ENCODE data around the gene ACTR10.

Gene ACTR10

DNA sequence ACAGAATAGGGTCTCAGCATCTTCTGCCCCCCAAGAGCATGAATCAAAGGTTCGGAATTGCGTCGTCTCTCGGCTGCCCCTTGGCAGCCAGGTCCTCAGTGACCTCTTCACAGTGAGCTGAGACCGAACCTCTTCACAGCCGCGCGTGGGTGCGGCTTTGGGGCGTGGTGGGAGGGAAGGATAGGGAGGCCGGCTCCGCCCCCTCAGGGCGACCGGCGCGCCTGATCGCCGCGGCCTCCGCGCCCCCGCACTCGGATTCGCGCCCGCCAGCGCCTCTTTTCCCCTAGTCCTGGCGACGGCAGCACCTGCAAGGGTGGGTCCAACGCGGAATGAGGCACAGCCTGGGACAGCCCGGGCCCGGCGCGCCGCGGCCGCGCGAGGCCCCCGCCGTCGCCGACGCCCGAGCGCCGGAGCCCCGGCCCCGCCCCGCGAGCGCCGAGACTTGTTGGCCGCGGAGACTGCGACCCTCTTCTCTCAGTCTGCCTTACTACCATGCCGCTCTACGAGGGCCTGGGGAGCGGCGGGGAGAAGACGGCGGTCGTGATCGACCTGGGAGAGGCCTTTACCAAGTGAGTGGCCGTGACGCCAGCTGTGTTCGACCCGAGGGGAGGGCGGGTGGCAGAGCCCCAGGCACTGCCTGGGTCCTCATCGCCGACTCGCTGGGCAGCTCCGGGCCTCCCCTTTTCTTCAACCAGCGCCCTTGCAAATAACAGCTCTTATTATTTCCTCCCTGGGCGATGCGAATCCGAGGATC lies at the start of gene ACTR10:
TSS of gene ACTR10 (plus strand) at position 424 of the 754 bp plus-strand sequence. CDS start at position 493, 69 bp downstream.
- DNase-seq (ENCODE audit: low spot score): peak; percentile 91

DNA sequence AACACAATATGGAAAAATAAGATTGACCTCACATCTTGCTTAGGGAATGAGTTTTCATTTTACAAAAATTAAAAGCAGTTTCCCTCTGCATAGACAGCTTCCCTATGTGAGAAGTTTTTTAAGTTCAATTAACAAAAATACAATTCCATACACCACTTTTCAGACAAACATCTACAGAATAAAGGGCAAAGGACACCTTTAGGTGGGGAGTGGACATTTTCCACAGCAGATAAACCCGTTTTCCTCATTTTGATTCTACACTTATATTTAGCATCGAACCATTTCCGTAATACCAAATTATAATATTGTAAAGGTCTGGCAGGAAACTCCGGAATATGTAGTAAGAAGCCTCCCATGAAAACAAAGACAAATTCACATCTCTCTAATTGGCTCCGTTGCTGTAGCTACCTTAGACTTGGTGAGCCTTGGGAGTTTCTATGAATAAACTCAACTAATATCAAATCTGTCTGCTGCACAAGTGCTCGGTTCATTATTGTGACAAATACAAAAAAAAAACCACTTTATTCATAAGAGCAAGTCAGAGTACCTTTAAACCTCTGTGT lies 49.6 kb upstream of the ACTR10 start:
- DNase-seq (ENCODE audit: low spot score): no peak

DNA sequence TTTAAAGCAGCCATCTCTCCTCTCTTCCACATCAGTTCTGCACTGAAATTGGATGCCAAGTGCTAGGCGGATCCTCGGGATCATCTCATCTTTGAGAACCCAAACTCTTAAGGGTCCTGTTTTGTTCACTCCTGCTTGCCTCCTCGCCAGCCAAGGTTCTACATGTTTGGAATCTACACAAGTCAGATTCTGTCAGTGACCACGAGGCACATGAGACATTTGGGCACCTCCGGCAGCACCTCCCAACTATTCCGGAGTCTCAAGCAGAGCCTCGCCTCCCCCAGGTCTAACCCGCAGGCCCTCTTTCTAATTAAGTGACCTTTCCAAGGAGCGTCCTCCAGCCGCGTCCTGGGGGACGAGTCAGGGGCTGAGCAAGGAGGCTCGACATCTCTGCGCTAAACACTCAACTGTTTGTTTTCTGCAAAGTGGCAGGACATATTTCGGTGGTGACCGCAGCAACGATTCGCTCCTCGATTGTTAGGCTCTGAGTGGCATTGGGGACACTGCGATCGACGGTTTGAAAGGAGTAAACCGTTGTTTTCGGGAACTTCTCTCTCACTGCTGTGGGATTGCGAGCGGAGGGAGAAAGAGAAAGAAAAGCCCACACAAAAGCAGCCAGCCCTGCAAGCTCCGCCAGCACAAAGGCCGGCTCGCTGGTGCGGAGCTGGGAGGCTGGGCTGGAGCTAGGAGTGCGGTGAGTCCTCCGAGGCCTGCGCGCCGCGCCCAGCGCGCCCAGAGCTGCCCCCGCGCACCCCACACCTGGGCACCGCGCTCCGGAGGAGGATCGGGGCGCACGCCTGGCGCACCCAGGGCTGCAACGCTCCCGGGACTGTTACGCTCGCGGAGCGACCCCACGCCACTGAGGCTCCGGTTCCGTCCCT lies 48.6 kb upstream of the ACTR10 start:
- peak; percentile 52 for DNase-seq (ENCODE audit: low spot score)

DNA sequence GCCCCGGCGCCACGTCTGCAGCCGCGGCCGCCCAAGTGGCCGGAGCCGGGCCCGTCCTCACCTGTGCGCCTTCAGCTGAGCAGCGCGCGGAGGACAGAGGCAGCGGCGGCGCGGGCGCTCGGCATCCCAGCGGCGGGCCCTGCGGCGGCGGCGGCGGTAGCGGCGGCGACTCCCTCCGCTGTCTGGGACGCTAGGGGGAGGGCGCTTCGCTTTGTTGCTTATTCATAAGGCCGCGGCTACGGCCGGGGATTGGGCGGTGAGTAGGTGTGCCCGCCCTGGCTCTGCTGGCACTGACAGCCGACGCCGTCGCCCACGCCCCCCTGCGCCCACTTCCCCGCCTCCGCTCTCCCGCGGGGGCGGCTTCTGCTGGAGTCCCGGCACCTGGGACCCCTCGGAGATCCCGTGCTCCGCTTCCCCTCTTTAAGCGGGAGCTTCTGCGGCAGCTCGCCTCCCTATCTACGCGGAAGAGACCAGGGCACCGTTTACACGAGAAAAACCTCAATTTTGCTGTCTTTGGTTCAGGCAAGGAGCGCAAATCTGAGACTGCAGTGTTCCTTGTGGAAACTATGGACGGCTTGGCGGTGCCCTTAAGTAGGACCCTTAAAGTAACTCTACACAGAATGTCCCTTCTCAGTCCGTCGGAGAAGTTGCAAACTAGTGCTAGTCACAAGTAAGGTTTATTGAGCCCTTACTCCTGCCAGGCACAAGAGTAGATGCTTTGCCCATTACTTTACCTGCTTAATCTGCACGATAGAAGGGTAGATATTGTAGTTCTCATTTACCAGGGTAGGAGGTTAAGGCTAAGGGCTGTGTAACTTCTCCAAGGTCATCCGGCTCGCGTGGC lies 47.7 kb upstream of the ACTR10 start, which contains the start of gene ARMH4:
TSS of gene ARMH4 (minus strand) at position 200 of the 844 bp plus-strand sequence. CDS start 12,855 bp downstream, outside the sequence.
- peak; percentile 88 for DNase-seq (ENCODE audit: low spot score)

DNA sequence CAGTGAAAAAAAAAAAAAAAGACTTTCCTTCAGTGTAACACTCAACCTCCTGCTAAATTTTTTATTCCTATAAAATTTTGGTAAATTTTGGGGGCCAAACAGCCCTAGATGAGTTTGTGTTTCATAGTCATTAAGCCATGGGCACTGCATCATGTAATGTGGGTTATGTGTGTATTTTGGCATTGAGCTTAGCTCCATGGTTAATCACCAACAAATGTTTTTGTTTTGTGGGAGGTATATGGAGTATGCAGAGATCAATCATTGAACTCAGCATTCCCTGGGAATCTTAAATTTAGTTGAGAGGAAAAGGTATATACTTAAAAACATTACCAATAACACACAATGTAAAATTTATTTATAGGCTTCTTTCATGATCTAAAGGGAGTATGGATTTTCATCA lies 39.4 kb upstream of the ACTR10 start:
- DNase-seq (ENCODE audit: low spot score): no peak

DNA sequence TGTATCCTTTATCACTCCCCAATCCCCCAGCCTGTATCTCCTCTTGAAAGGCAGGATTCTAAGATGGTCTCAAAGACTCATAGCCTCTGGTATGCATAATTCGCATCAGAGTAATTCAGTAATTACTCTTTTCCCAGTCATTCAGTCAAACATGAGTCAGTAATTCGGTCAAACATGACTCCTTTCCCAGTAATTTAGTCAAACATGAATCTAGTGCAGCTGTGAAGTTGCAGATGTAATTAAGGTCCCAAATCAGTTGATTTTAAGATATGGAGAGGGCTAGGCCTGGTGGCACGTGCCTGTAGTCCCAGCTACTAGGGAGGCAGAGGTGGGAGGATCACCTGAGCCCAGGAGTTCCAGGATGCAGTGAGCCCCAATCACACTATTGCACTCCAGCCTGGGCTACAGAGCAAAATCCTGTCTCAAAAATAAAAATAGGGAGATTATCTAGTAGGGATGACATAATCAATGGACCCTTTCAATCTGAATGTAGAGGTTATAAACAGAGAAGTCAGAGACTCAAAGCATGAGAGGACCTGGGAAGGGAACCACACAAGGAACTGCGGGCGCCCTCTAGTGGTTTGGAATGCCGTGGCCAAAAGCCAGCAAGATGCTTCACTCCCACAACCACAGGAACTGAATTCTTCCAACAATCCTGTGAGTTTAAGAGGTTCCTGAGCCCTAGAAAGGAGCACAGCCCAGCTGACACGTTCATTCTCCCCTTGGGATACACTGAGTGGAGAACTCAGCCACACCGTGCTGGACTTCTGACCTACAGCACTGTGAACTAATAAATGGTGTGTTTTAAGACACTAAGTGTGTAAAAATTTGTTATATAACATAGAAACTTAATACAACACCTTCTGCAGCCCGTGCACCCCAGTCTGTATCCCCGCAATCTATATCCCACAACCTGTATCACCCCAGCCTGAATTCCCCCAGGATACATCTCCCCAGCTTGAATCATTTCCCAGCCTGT lies 33.7 kb upstream of the ACTR10 start:
- peak; percentile 85 for DNase-seq (ENCODE audit: low spot score)

DNA sequence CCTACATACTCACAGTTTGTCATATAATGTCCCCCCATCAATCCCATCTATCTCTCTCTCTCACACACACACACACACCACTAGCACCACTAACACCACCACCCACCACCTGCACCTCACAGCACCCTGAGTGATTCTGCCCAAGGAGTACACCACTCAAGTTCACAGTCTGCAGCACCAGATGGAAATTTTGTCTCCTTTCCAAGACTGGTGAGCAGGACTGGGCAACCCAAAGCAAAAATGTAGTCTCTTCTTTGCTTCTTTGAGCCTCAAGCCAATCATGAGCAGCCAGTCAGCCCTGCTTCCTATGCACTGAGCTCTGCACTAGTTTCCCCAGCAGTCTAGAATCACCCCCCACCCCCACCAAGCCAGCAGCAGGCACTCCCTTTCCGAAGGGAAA lies 32.9 kb upstream of the ACTR10 start:
- DNase-seq (ENCODE audit: low spot score): no peak

DNA sequence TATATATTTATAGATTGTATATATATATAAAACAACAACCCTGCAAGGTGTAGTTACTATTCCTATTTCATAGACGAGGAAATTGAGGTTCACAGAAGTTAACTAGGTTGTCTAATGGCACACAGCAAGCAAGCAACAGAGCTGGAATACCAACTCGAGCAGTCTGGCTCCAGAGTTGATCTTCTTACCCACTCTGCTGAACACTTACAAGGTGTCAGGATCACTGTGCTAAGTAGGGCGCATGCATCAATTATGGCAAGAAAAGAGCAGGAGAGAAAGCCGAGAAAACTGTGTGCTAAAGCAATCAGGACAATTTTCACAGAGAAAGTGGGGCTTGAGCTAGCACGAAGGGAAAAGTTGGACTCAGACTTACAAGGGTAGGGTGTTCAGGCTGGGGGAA lies 32.1 kb upstream of the ACTR10 start:
- DNase-seq (ENCODE audit: low spot score): no peak

DNA sequence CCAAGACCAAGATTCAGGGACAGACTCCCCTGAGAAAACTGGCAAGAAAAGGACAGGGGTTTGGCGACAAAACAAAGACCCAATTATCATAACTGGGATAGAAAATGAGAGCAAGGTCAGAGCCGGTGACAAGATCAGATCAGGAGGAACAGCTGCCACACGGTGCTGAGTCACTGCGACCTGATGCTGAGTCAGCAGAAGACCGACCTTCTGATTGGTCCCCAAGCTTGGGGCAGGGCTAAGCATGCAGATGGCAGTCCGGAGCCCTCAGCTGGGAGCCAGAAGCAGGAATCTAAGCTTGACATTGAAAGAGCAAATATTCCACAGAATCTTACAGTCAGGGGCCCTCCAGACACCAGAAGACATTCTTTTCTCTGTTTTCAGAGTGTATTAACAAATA lies 28.9 kb upstream of the ACTR10 start:
- peak; percentile 93 for DNase-seq (ENCODE audit: low spot score)

DNA sequence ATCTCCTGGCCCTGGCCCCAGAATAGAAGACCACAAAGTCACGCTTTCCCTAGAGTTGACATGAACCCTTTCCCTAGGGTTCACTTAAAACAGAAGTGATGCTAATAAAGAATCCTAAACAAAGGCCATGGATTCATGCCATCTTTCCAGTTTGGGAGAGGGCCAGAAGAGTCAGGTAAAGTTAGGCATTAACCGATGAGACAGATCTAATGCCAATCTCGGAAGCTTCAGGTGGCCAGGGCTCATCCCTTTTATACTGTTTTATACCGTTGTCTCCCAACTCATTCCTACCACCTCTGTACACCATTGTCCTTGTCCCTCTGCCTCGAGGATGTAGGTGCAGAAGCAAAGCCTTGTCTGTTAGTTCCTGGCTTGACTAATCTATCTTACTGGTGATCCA lies 22.8 kb upstream of the ACTR10 start:
- DNase-seq (ENCODE audit: low spot score): peak; percentile 35

DNA sequence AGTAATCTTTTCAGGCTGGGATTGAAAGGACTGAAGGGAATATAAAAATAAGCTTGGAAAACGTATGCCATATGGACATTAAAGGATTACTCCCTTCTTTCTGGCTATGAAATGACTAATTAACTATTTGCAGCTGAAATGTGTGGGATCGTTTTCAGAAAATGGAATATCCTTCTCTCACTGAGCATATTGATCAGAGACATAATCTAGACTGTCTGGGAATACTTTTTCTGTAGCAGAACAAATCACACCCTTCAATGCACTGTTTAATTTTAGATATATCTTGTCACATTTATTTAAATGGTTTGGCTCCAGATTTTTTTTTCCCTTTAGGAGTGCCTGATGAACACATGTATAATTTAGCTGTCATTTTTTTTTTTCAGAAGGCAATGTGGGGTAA lies 10.8 kb upstream of the ACTR10 start:
- no peak for DNase-seq (ENCODE audit: low spot score)

DNA sequence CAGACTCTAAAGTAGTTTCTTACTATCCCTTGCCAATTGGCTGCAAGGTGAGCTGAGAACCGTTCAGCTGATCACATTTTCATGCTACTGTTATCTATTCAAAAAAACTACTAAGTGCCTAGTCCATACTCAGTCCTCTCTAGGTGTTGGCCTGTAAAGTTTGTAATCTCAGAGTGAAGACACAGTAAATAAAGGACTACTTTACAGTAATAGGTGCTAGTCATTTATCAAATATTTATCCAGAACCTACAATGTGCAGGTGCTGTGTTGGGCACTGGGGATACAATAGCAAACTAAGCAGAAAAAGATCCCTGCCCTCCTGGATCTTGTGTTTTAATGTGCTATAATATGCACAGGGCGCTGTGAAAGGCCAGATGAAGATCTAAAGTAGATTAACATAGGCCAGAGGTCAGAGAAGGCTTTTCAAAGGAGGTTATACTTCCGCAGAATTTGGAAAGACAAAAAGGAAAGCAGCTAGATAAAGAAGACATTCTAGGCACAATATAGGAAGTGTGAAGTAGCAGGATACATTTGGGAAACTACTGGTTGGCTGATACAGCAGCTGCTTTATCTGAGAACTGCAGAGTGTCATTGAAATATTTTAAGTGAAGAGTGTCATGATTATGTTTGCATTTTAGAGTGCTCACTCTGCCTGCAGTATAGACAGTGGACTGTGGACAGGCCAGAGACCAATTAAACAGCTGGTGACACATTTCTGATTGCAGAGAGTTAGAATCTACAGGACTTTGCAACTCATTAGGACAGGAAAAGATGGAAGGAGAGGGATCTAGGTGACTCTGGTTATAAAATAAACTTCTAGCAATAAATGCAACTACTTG lies 8.0 kb upstream of the ACTR10 start:
- DNase-seq (ENCODE audit: low spot score): no peak

DNA sequence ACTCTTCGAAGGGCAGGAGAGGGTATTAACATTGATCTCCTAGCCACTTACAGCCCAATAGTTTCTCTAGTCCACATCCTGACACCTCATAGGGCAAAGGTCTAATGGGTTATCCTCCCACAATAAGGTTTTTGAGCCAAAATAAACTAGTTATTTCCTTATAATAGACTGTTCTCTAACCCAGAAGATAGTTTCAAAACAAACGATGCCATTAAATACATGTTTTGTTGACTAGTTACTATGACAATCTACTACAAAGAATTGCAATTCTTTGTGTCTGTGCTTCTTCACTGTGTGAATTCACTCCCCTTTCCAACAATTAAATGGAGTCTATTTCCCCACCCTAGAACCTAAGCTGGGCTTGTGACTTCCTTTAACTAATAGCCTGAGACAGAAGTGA lies 6.4 kb upstream of the ACTR10 start:
- peak; percentile 41 for DNase-seq (ENCODE audit: low spot score)

DNA sequence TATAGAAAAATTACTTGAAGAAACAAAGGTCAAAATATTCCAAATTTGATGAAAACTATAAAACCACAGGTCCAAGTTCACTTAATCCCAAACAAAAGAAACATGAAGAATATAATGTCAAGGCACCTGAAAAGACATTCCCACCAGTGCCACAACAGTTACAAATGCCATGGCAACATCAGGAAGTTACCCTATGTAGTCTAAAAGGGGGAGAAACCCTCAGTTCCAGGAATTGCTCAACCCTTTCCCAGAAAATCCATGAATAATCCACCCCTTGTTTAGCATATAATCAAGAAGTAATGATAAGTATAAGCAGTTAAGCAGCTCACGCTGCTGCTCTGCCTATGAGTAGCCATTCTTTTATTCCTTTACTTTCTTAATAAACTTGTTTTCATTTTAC lies 3.8 kb upstream of the ACTR10 start:
- DNase-seq (ENCODE audit: low spot score): no peak

DNA sequence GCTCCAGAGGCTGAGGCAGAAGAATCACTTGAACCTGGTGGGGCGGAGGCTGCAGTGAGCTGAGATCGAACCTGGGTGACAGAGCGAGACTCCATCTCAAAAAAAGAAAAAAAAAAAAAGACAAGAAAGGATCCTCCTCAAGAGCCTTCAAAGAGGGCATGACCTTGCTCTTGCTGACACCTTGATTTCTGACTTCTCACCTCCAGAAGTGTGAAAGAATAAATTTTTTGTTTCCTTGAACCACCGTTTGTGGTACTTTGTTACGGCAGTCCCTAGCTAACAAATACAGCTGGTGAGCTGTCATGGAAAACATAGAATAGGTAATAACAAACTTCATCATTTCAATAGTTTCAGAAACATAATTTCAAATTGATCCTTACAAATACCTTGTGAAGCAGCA lies 1.9 kb upstream of the ACTR10 start:
- no peak for DNase-seq (ENCODE audit: low spot score)

DNA sequence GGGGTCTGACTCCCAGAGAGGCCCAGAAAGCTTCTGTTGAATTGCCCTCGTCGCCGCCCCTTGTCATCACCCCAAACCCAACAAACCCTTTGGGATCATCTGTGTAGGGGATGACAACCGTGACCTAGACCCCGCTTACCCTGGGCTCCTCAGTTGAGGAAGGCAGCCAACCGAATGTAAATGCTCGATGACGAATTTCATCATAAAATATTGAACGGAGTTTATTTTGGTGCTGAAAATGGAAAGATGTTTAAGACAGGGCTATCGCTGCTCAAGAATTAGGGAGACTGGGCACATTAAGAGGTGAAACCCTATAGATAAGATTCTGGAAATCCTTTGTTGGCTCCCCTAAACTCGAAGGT lies 512 bp downstream of the ACTR10 start:
- DNase-seq (ENCODE audit: low spot score): no peak

DNA sequence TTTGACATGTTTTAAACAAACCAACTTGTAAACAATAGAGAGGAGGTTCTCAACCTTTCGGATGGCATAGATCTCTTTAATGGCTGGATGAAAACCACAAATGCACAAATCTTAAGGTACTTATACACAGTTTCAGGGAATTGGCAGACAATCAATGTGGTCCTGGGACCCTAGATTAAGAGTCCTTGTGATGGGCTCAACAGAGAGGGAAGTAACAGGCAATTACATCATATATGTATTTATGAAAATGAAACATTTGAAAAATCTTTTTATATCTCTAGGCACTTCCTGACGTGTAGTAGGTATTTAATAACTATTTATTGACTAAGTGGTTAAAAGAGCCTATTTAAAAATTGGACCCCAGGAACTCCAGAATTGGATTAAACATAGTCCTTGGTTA lies 897 bp downstream of the ACTR10 start:
- DNase-seq (ENCODE audit: low spot score): no peak

DNA sequence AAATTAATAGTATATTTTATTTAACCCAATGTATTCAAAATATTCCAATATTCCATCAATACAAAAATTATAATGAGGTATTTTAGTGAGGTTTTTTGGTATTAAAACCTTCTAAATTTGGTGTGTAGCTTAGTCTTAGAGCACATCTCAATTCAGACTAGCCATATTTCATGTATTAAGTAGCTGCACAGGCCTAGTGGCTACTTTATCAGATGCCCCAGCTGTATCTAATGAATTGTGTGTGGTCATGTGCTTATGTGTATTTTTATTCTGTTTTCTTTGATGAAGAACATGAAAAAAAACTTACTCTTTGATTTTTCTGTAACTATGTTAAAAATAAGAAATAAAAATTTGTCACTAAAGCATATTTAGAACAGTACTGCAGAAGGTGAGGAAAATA lies 13.2 kb downstream of the ACTR10 start:
- DNase-seq (ENCODE audit: low spot score): no peak

DNA sequence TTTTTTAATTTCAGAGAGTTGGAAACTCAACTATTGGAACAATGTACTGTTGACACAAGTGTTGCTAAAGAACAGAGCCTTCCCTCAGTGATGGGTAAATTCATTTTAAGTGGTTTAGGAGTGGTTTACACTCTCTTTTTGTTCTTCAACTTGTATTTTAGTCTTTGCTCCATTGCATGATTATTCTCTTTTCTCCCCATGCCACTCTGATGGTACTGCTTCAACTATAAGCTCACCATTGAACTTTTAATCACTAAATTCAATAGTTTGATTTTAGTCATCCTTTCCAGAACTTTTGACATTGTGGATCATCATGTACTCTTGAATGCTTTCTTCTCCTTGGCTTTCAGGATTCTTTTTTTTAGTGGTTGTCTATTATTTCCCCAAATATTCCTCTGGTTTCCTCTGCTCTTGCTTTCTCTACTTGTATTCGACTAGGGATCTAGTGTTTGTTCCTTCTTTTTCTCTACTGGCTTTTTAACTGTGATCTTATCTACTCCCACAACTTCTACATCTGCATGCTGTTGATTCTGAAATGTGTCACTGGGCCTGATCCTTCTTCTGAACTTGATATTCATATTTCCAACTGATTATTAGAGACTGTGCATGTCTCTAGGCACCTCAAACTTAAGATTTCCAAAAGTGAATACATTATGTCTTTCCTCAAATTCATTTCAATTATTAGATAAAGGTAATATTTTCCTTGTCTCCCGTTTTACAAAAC lies 15.4 kb downstream of the ACTR10 start:
- no peak for DNase-seq (ENCODE audit: low spot score)
